Measurements from ENCODE around the gene HSPA6. TPM values are rescaled to one million over a fixed set of nuclear protein-coding genes. Genes with fewer than 3 reads are reported as not detected.
"Not testable (repeated sequence)": the region's sequence is repeated elsewhere in the genome, so short reads cannot be mapped to it uniquely, and the experiment has no call there.

HSPA6 gene
- total RNA-seq, 1 experiment from 2014 or later: 1.1 TPM

GRCh38 chr1:161530671-161531641, 6.6 kb downstream of the HSPA6 start:
- in situ Hi-C loops (cut with HindIII; ENCODE audit: low sequenced_read_pairs): not testable (repeated sequence)

GRCh38 chr1:161531986-161532643, 7.8 kb downstream of the HSPA6 start:
- in situ Hi-C loops (cut with HindIII; ENCODE audit: low sequenced_read_pairs): no loop called here
- DNase-seq (ENCODE audit: low spot score): peak; percentile 40

More at GRCh38 chr1:161530671-161531641, 6.6 kb downstream of the HSPA6 start:
- DNase-seq (ENCODE audit: low spot score): peak; percentile 92

GRCh38 chr1:161532644-161533567, 8.6 kb downstream of the HSPA6 start:
- peak; percentile 48 for DNase-seq (ENCODE audit: low spot score)
- in situ Hi-C loops (cut with HindIII; ENCODE audit: low sequenced_read_pairs): not testable (repeated sequence)

GRCh38 chr1:161537068-161537669, 12.8 kb downstream of the HSPA6 start:
- in situ Hi-C loops (cut with HindIII; ENCODE audit: low sequenced_read_pairs); DNase-seq (ENCODE audit: low spot score): not testable (repeated sequence)

- in situ Hi-C loops (cut with HindIII; ENCODE audit: low sequenced_read_pairs); DNase-seq (ENCODE audit: low spot score): not testable (repeated sequence)
These were observed 14.7 kb downstream of the HSPA6 start for GRCh38 chr1:161538925-161539479.

- in situ Hi-C loops (cut with HindIII; ENCODE audit: low sequenced_read_pairs): not testable (repeated sequence)
These were observed 15.6 kb downstream of the HSPA6 start for GRCh38 chr1:161539731-161540569.

GRCh38 chr1:161540570-161540960, 16.2 kb downstream of the HSPA6 start:
- DNase-seq (ENCODE audit: low spot score); in situ Hi-C loops (cut with HindIII; ENCODE audit: low sequenced_read_pairs): not testable (repeated sequence)

More at GRCh38 chr1:161539731-161540569, 15.6 kb downstream of the HSPA6 start:
- peak; percentile 86 for DNase-seq (ENCODE audit: low spot score)

GRCh38 chr1:161542091-161542559, 17.8 kb downstream of the HSPA6 start:
- in situ Hi-C loops (cut with HindIII; ENCODE audit: low sequenced_read_pairs); DNase-seq (ENCODE audit: low spot score): not testable (repeated sequence)

GRCh38 chr1:161543125-161543524, 18.8 kb downstream of the HSPA6 start:
- DNase-seq (ENCODE audit: low spot score); in situ Hi-C loops (cut with HindIII; ENCODE audit: low sequenced_read_pairs): not testable (repeated sequence)

GRCh38 chr1:161545005-161545731, 20.8 kb downstream of the HSPA6 start:
- in situ Hi-C loops (cut with HindIII; ENCODE audit: low sequenced_read_pairs): not testable (repeated sequence)

GRCh38 chr1:161547995-161548741, 23.8 kb downstream of the HSPA6 start:
- in situ Hi-C loops (cut with HindIII; ENCODE audit: low sequenced_read_pairs); DNase-seq (ENCODE audit: low spot score): not testable (repeated sequence)

More at GRCh38 chr1:161545005-161545731, 20.8 kb downstream of the HSPA6 start:
- DNase-seq (ENCODE audit: low spot score): not testable (repeated sequence)

- DNase-seq (ENCODE audit: low spot score); in situ Hi-C loops (cut with HindIII; ENCODE audit: low sequenced_read_pairs): not testable (repeated sequence)
These were observed 24.5 kb downstream of the HSPA6 start for GRCh38 chr1:161548749-161549406.

GRCh38 chr1:161549652-161550051, 25.3 kb downstream of the HSPA6 start, which contains the start of gene FCGR3A:
TSS of gene FCGR3A (minus strand) at chr1:161549818. CDS start at chr1:161549736, 82 bp downstream.
- DNase-seq (ENCODE audit: low spot score): no peak

GRCh38 chr1:161550942-161551341, 26.6 kb downstream of the HSPA6 start:
- in situ Hi-C loops (cut with HindIII; ENCODE audit: low sequenced_read_pairs); DNase-seq (ENCODE audit: low spot score): not testable (repeated sequence)

More at GRCh38 chr1:161549652-161550051, 25.3 kb downstream of the HSPA6 start, which contains the start of gene FCGR3A:
- in situ Hi-C loops (cut with HindIII; ENCODE audit: low sequenced_read_pairs): no loop called here

GRCh38 chr1:161553631-161554030, 29.3 kb downstream of the HSPA6 start:
- in situ Hi-C loops (cut with HindIII; ENCODE audit: low sequenced_read_pairs); DNase-seq (ENCODE audit: low spot score): not testable (repeated sequence)

Data from G401 (cell line).